DOHH2 (cell line): ENCODE data around the gene SESN1.

ENCODE experiments used
- EZH2phosphoT487 ChIP-seq: fragments of 200-600 bp; sonication (generic); IDR thresholded peaks from 2 replicates; pipeline ENCODE4 v1.6.1; 2017; ENCODE audit warnings: borderline replicate concordance, mild to moderate bottlenecking, antibody characterized with exemption, low read length, moderate library complexity, mixed read lengths
- TF ChIP-seq, protein P1 (sequence below): fragments of 200-600 bp; sonication (generic); IDR thresholded peaks from one replicate; pipeline ENCODE4 v1.5.1; 2014; ENCODE audit warnings: antibody characterized with exemption, mild to moderate bottlenecking, low read depth, low read length; ENCODE audit not compliant: poor library complexity, severe bottlenecking

DNA sequence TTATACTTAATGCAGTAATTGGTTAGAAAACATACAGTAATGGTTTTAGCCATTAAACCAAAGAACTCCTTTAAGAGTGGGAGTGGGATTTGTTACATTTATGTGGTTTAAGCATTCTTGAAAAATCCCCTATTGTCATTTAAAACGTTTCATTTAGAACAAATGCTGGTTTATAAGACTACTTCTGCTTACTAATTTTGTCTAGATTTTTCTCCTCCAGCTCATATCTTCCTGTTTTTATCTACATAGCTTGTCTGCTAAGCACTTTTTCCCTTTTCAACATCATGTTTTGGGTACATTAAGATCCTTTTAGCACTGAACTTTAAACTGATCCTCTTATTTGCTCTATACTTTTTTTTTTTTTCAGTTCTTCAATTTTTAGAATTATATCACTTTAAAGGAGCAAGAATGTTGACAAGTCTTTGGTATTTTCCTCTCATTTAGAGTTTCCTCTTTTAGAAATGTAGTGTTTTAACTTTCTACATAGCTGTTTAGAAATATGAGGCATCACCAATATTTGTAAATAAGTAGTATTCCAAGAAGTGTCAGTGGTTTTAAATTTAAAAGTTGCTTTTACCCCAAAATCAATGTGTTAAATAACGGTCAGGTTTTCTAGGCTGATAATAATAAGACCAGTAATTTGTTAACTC, 80.9 kb downstream of the SESN1 start:
- TF ChIP-seq, protein P1, sequence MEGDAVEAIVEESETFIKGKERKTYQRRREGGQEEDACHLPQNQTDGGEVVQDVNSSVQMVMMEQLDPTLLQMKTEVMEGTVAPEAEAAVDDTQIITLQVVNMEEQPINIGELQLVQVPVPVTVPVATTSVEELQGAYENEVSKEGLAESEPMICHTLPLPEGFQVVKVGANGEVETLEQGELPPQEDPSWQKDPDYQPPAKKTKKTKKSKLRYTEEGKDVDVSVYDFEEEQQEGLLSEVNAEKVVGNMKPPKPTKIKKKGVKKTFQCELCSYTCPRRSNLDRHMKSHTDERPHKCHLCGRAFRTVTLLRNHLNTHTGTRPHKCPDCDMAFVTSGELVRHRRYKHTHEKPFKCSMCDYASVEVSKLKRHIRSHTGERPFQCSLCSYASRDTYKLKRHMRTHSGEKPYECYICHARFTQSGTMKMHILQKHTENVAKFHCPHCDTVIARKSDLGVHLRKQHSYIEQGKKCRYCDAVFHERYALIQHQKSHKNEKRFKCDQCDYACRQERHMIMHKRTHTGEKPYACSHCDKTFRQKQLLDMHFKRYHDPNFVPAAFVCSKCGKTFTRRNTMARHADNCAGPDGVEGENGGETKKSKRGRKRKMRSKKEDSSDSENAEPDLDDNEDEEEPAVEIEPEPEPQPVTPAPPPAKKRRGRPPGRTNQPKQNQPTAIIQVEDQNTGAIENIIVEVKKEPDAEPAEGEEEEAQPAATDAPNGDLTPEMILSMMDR, result no peak
- no peak for TF ChIP-seq EZH2phosphoT487
